GDM1 (cell line): Measurements from ENCODE around the gene GNS.

Experiments used
- DNase-seq: peaks from one replicate; lab custom pipeline; 2025; lab: John Stamatoyannopoulos, UW

The GNS gene

DNA sequence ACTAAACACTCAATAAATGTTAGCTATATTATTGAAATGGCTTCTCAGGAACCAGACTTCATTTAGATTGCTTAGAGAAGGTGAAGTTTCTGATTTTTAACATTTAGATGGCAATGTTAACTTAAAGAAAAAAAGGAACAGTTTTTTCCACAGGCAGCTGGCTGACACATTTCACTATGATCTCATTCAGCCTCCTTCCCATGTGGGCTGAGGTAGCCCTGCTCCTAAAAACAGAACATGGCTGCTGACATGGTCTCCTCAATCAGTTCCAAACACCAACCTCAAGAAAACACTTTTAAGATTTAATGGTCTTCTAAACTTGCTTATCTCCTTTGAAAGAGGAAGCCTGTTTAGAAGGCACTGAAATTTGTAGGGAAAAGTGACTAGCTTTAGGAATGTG is 23.8 kb downstream of the GNS start:
- no peak for DNase-seq

DNA sequence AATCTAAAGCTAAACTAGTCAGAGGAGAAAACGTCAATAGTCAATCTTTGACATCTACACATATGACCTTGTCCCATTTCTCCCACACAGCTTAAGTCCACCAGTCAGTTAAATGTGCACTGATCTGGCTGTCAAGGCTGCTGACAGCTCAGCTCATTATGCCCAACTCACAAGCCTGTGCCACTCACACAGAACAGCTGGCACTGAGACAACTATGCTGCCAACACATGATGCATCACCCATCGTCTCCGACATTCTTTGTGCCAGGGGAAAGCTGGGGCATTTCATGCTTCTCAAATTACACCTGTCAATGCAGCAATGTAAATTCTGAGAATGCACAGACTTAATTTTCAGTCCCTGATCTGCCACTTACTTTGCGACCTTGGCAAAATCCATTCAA is 25.3 kb downstream of the GNS start:
- DNase-seq, result no peak

DNA sequence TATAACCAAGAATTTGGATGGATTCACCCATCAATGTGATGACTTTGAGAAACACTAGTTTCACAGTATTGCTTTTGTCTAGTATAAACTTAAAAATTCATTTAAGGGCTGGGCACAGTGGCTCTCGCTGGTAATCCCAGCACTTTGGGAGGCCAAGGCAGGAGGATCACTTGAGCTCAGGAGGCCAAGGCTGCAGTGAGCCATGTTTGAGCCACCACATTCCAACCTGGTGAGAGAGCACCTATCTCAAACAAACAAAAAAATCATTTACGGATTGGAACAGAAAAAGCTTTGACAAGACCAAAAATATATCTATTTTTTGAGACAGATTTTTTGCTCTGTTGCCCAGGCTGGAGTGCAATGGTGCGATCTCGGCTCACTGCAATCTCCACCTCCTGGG is 27.5 kb downstream of the GNS start:
- no peak for DNase-seq

DNA sequence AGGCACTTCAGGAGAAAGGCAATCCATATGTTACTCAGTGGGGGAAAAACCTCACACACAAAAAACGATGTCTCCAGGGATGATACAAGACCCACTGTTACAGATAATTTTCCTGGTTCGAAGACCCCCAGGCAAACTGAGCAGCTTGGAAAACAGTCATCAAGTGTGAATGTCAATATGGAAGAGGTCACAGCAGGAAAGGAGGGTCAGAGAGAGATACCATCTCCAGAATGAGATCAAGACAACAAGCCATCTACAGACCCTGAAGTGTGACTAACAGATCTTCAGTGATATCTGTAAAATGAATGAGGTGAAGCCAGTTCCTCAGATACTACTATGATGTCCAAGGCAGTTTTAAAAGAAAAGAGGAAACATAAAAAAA is 28.6 kb downstream of the GNS start:
- no peak for DNase-seq

DNA sequence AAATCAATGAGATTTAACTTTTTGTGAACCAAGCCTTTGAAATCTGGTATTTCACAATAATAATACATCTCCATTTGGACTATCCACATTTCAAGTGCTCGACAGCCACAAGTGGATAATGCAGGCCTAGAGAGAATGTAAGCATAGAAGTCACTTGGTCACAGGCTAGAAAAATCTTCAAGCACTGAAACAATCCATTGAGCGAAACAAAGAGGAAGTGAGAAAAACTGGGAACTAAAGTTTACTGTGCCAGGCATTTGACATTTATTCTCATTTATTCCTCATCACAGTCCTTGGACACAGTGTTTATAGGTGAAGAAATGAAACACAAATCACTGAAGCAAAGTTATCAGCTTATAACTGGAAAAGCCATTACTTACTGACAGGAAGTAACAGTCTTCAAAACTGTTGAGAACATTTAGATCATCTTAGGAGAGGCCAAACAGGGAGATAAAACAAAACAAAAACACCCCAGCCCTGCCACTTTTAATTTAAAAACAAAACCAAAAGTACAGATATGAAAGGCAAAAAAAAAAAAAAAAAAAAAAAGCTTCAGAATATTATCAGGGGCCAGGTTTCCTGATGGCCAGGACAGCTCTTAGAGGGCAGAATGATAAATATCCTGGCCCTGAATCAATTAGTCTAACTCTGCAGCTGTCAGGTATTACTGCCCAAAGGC is 29.2 kb downstream of the GNS start:
- DNase-seq, result no peak

DNA sequence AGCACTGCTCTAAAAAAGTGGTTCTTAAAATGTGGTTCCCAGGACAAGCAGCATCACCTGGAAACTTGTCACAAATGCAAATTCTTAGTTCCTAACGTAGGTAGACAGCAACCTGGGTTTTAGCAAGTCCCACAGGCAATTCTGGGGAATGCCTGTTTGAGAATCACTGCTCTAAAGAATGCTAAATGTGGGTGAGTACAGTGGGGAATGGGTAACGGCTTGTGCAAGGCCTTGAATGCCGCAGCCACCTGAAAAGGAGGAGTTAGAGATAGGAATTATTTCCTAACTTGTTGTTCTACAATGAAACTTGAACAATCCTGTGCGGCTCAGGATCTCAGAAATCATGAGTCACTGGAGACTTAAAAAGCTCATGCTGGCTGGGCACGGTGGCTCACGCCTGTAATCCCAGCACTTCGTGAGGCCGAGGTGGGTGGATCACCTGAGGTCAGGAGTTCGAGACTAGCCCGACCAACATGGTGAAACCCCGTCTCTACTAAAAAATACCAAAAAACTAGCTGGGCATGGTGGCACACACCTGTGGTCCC is 34.9 kb downstream of the GNS start:
- no peak for DNase-seq

DNA sequence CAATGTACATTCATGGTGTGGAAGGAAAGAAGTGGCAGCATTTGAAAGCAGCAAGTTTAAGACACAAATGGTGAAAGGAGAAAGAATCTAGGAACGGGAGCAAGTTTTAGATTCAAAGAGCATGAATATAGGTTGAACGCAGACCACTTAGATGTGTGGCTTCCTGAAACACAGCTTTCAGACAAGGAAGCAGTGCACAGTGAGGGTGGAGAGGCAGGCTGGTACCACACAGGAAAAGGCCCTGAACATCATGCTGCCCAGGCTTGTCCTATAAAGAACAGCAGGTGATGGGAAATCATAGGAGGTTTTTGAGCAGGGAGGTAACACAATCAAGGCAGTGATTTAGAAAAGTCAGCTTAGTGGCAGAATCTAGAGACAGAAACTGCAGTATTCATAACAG is 35.6 kb downstream of the GNS start:
- DNase-seq, result no peak

DNA sequence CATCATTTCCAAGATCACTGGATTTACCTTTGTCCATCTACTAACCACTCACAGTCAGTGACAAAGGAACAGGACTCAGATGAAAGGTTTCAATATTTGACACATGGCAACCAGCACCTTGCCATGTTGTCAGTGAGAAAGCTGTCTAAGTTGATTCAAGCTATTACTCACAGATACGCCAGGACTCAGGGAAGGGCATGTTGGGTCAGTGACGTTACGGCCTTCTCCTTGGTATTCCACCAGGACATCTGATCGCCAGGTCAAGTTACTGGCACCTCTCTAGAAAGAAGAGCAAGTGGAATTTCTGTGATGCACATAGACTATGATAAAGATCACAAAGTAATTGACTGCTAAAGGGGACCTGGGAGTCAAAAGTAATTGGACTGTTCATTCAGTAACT is 36.4 kb downstream of the GNS start:
- no peak for DNase-seq

DNA sequence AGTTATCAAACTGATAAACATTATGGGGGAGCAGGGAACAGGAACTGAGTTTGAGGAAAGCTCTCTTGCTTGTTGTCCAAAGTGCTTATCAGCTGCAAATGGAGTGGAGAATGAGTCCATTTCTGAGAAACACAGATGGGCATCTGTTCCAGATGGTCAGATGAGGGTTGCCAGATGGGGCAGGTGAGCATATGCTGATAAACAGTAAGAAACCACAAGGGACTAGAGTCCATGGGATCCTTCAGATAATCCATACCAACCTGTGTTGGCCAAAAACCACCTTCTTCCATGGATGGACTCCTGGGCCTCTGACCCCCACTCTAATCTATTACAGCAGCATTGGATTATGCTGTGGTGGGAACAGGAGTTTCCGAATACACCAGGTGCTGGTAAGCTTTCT is 38.3 kb downstream of the GNS start:
- DNase-seq, result no peak

DNA sequence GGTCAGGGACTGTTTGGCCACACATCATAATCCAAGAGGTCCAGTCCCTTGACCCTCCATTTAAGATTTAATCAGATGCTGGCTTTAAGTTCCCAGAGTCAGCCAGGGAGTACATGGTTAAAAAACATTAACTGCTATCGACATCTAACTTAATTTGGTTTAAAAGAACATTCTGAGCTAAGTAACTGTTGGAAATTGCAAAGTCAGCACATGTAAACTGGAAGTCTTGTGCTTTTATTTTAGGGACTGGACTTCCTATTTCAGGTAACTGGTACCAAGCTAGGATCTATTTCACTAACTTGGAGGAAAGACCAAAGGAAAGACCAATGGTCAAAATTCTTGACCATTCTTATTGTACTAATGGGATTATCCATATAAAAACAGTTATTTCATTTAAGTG is 40.6 kb downstream of the GNS start:
- no peak for DNase-seq

DNA sequence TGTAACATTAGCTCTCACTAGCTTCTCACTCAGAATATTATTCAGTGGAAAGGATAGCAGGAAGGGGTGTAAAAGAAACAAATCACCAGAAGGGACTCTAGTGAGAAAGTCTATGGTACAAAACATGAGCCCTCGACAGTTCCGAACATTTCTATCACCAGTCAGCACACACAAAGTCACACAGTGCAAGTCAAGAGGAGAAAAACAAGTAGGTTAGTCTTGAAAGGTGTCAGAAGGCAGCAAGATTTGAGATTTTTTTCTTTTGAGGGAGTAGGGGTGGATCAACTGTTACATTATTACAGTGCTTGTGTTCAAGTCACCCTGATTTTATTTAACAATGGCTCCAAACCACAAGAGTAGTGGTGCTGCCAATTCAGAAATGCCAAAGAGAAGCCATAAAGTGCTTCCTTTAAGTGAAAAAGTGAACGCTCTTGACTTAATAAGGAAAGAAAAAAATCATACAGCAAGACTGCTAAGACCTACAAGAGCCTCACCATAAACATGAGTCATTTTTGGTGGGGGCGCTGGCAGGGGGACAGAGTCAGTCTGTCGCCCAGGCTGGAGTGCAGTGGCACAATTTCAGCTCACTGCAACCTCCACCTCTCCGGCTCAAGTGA is 42.3 kb downstream of the GNS start:
- no peak for DNase-seq

DNA sequence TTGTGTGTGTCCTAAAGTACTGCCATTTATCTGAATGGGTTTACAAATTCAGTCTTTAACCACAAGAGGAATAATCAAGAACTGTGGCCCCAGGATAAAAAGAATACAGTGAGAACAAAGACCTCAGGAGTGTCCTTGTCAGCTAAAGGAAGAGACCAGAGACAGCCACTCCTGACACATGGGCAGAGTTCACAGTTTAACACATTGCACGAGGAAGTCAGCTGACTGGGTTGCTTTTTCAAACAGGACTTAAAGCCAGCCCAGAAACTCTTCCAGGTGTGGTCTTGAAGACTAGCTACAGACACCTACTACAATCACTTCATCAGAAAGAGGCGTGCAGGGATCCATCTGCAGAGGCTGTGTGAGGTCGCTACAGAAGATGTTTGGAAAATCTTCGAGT is 42.8 kb downstream of the GNS start:
- no peak for DNase-seq

DNA sequence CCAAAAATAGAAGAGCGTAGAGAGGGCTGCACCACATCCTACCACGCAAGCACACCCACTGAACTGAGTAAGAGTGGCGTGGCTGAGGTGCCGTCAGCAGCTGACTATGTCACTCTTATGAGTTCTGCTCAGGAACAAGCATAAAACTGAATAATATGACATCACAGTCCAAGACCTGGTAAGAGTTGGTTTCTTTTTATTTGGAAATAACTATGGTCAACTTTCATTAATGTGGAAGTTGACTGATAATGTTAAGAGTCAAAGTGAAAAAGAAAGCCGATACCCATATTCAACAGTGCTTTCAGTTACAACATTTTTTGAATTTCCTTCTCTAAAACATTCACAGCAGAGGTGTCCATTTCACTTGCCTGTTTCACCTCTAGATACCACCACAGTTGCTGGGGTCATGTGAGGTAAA is 44.6 kb downstream of the GNS start:
- no peak for DNase-seq

DNA sequence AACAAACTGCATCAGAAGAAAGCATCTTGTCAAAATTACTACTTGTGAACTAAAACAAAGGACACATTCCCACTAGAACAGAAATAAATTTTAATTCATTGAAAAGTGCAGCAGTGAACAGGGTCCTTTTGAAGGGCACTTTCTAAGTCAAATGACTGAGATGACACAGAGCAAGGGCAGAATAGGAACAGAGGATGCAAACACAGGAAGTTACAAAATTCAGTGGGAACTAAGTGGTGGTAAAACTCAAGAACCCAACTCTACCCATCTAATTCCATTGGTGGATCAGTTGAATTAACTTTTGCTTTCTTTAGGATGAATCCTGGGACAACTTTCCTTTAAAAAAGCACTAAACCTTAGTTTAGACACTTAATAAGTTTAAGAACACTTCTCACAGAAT is 45.8 kb downstream of the GNS start:
- no peak for DNase-seq

DNA sequence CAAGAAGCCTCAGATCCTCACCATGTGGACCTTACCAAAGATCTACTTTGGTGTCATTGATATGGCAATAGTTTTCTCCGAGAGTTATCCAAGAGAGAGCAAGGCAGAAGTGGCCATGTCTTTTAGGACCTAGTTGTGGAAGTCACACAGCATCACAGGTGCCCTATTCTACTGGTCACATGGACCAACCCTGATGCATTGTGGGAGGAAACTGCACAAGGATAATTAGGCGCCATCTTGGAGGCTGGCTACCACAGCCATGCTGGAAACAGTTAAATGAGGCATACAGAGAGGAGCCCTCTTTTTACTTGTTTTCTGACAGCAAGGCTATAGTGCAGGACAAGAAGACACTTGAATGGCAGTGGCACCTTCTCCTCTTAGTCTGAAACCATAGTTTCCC is 49.8 kb downstream of the GNS start:
- no peak for DNase-seq

DNA sequence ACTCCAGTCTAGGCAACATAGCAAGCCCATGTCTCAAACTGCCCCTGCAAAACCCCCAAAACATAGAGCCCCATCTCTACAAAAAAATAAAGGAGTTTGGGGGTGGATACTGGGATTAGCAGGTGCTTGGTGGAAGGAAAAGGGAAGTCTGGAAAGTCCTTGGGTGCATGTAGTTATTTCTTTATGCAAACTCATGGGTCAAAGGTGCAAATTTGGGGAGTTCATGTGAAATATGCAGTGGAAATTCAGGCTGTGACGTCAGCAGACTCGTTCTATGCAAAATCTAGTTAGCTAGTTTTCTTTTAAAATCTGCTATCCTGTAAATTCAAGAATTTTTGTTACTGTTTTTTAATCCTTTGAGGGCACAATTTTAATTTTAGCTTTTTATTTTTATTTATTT is 51.3 kb downstream of the GNS start:
- DNase-seq, result no peak

DNA sequence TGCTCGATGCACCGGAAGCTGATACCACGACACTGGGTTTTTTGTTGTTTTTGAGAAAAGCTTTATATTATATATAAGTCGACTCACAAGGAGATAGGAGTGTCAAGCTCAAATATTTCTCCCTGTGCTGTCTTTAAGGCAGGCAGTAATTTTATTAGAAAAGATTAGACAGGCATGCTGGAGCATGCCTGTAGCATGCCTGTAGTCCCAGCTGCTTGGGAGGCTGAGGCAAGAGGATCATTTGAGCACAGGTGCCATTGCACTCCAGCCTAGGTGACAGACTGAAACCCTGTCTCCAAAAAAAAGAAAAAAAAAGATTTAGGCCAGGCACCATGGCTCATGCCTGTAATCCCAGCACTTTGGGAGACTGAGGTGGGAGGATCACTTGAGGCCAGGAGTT is 51.8 kb downstream of the GNS start:
- DNase-seq, result no peak

DNA sequence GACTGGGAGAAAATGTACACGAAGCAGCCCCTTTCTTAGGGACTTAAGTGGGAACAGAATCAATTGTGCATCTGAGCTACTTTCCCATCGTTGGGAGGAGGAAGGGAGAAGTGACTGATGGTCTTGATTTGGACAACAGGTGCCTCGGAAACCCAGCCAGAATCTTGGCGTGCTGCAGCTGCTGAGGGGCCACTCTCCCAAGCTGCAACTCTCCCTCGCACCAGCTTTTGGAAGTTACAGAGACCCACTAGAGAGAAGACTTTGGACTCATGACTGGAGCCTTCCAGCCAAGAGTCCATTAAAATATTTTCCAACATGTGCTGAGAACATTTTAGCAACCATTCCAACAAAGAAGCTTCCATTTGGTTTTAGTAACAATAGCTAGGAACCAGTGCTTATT is 52.3 kb downstream of the GNS start:
- DNase-seq, result no peak

DNA sequence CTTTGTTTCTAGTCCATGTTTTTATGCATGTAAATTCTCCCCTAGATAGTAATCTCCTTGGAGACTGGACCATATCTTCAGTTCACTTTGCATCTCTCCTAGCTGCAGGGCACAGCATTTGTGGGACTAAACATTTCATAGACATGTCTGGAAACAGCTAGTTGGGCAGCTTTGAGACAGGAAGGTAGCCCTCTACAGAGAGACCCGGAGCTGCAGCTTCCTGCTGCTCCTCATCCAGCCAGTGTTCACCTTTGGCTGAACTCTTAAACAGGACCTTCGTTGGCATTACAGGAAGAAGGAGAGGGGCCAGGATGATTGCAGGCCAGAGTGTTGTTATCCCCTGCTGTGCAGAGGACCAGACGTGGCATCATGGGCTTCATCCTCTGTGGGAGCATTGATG is 52.9 kb downstream of the GNS start:
- DNase-seq, result no peak

DNA sequence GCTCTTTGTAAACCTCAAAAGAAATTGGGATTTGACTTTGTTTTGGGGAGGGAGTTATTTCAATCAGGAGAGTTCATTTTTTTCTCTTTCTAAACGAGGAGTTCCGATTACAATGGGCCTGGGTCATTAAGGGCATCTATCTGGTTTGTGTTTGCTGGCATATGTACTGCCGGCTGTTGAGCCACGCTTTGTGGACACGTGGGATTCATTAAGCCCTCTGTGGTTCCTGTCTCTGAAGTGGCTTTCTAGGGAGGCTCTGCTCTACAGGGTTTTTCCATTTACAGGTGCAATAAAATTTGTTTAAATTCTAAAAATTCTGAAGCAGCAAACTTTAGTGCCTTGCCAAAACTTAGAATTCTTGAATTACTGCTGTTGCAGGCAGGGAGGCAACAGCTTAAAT is 57.9 kb downstream of the GNS start:
- DNase-seq, result no peak

DNA sequence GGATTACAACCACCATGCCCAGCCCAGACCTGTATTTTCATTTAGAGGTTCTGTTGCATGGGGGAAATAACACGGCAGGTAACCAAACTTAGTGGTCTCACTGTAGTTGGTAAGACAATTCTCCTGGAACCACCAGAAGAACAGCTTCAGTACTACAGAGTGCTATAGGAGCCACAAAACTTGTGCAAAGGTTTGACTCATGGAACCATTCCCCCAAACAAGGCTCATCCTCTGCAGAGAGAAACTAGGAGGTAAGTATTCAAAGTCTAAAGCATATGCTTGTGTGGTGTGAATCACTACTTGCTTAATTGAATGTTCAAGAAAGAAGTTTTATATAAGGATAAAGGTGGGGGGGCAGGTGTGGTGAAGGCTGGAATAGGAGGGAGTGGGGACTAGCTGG is 58.7 kb downstream of the GNS start:
- DNase-seq, result no peak

DNA sequence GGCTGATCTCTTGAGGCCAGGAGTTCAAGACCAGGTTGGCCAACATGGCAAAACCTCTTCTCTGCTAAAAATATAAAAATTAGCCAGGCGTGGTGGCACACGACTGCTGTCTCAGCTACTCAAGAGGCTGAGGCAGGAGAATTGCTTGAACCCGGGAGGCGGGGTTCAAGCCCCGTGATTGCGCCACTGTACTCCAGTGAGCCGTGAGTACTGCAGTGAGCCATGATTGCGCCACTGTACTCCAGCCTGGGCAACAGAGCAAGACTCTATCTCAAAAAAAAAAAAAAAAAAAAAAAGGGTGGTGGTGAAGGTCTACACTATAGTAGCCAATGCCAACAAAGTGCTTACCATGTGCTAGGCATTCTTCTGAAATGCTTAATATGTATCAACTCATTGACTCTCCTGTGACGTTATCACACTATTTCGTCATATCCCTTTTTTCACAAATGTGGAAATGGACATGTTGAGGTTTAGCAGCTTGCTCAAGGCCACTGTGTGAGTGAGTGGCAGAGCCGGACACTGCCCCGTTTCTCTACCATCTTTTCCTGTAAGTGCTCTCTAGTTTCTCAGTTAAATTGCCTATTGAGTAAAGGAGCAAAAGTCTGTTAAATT is 59.6 kb downstream of the GNS start:
- DNase-seq, result no peak

DNA sequence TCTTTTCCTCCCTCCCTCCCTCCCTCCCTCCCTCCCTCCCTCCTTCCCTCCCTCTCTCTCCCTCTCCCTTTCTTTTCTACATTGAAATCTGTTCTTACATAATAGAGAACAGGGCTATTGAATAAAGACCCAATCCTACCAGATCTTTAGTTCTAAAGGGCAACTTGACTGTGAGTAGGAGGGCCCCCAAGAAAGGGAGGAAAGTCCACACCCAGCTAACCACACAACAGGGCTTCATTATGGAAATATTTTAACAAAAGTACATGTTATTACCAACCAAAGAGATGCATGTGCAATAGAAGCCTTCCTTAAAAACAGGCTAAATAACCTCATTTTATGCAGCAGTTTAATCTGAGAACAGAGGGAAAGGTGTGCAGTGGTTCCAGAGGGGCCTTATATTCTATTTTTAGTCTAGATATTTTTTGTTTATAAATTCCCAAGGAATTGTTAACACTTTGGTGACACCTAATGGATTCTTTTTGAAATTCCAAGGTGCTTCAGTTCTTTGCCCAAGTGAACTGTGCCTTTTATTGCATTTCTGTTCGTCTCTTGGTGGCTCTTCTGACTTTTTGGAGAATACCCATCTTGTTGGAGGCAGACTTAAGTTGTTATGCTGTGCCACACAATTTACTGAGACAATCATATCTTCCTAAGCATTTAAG is 63.0 kb downstream of the GNS start:
- no peak for DNase-seq
